ENCODE results near the gene STK38L.

Gene STK38L

GRCh38 chr12:27293463-27293862 is 49.4 kb downstream of the STK38L start:
- peaks cover 5 to 6% of the 10 kb centered on the region in 2 experiments; a peak in 2 of 3 replicates for H3K36me3 ChIP-seq (ENCODE audit: control insufficient read depth in 2 of 2, insufficient read depth in 1 of 2, low read length in 2 of 2)
- POLR2A ChIA-PET = no interaction called here
- H3K4me3 ChIP-seq (ENCODE audit: low read depth, low read length) = no peak overlapping the region
- no peaks in the 10 kb centered on the region for H3K9me3 ChIP-seq (ENCODE audit: control insufficient read depth, insufficient read depth, low read depth, low read length)
- no peak for TF ChIP-seq ZNF561 (tag by site-specific recombination; IDR thresholded peaks at IDR 0.05; ENCODE audit: borderline replicate concordance)
- no peak overlapping the region for H3K27ac ChIP-seq (ENCODE audit: extremely low read depth, low read depth, low read length)
- peaks cover 17% of the 10 kb centered on the region for H3K4me1 ChIP-seq (ENCODE audit: control insufficient read depth, insufficient read depth, low read length)
- CTCF ChIA-PET = interaction anchor here (0.6 kb wide), 1 partner anchor 456 kb away, joined by 3 read pairs; no protein-coding TSS in a partner anchor

GRCh38 chr12:27296674-27297073 is 52.6 kb downstream of the STK38L start:
- no peaks in the 10 kb centered on the region for H3K9me3 ChIP-seq (ENCODE audit: control insufficient read depth, insufficient read depth, low read depth, low read length)
- ChIA-PET POLR2A (no interaction called here), CTCF (interaction anchor here (0.8 to 3.5 kb wide), 5 partner anchors 8 to 412 kb away, joined by 3 to 18 read pairs (median 5); no protein-coding TSS in a partner anchor)
- H3K4me3 ChIP-seq (ENCODE audit: low read depth, low read length) = no peak overlapping the region
- TF ChIP-seq ZNF138 (tag by site-specific recombination; IDR thresholded peaks at IDR 0.05; ENCODE audit: borderline replicate concordance) = no peak
- TF ChIP-seq PRDM1 (tag by site-specific recombination; IDR thresholded peaks at IDR 0.05) = no peak
- TF ChIP-seq, protein P1, sequence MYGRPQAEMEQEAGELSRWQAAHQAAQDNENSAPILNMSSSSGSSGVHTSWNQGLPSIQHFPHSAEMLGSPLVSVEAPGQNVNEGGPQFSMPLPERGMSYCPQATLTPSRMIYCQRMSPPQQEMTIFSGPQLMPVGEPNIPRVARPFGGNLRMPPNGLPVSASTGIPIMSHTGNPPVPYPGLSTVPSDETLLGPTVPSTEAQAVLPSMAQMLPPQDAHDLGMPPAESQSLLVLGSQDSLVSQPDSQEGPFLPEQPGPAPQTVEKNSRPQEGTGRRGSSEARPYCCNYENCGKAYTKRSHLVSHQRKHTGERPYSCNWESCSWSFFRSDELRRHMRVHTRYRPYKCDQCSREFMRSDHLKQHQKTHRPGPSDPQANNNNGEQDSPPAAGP (tag by site-specific recombination; IDR thresholded peaks at IDR 0.05) = no peak
- TF ChIP-seq ZNF132 (tag by site-specific recombination; IDR thresholded peaks at IDR 0.05; ENCODE audit: borderline replicate concordance) = no peak
- TF ChIP-seq ZNF843 (tag by site-specific recombination; IDR thresholded peaks at IDR 0.05) = no peak
- TF ChIP-seq MYNN (tag by site-specific recombination; IDR thresholded peaks at IDR 0.05; ENCODE audit: borderline replicate concordance) = no peak
- H3K36me3 ChIP-seq (ENCODE audit: control insufficient read depth in 2 of 2, insufficient read depth in 1 of 2, low read length in 2 of 2) = peaks cover 14 to 22% of the 10 kb centered on the region in 2 experiments
- H3K27ac ChIP-seq (ENCODE audit: extremely low read depth, low read depth, low read length) = no peak overlapping the region
- H3K4me1 ChIP-seq (ENCODE audit: control insufficient read depth, insufficient read depth, low read length) = peaks cover 2% of the 10 kb centered on the region; the same call in 1 of the 2 replicates

DNA sequence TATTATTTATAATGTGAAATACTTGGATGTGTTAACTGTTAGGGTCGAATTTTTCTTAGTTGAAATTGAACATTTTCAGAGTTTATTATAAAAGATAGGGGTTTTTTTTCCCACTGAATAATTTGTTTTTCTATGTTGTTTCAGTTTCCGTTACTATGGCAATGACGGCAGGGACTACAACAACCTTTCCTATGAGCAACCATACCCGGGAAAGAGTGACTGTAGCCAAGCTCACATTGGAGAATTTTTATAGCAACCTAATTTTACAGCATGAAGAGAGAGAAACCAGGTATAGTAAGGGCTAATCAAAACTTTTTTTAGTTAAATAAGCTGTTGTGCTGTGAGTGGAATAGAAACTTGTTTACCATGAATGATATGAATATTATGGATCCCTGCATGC is 53.5 kb downstream of the STK38L start:
- Histone ChIP-seq H3K9me3 (ENCODE audit: control insufficient read depth, insufficient read depth, low read depth, low read length) (no peaks in the 10 kb centered on the region), H3K36me3 (ENCODE audit: control insufficient read depth in 2 of 2, insufficient read depth in 1 of 2, low read length in 2 of 2) (peaks cover 14 to 22% of the 10 kb centered on the region in 2 experiments), H3K4me1 (ENCODE audit: control insufficient read depth, insufficient read depth, low read length) (no peaks in the 10 kb centered on the region; the same call in 1 of the 2 replicates), H3K4me3 (ENCODE audit: low read depth, low read length) (no peak overlapping the region), H3K27ac (ENCODE audit: extremely low read depth, low read depth, low read length) (no peak overlapping the region)
- POLR2A ChIA-PET = no interaction called here
- TF ChIP-seq ZNF114 (tag by site-specific recombination; IDR thresholded peaks at IDR 0.05) = no peak
- TF ChIP-seq ZNF214 (tag by site-specific recombination; IDR thresholded peaks at IDR 0.05; ENCODE audit: borderline replicate concordance) = no peak
- TF ChIP-seq ZNF549 (tag by site-specific recombination; IDR thresholded peaks at IDR 0.05) = no peak
- TF ChIP-seq FEZF1 (tag by site-specific recombination; IDR thresholded peaks at IDR 0.05) = no peak
- no peak for TF ChIP-seq ZNF843 (tag by site-specific recombination; IDR thresholded peaks at IDR 0.05)
- no peak for TF ChIP-seq ZNF292 (tag by site-specific recombination; IDR thresholded peaks at IDR 0.05; ENCODE audit: borderline replicate concordance, low read depth)
- no peak for TF ChIP-seq ZNF23 (tag by site-specific recombination; IDR thresholded peaks at IDR 0.05; ENCODE audit: borderline replicate concordance)
- TF ChIP-seq, protein P2, sequence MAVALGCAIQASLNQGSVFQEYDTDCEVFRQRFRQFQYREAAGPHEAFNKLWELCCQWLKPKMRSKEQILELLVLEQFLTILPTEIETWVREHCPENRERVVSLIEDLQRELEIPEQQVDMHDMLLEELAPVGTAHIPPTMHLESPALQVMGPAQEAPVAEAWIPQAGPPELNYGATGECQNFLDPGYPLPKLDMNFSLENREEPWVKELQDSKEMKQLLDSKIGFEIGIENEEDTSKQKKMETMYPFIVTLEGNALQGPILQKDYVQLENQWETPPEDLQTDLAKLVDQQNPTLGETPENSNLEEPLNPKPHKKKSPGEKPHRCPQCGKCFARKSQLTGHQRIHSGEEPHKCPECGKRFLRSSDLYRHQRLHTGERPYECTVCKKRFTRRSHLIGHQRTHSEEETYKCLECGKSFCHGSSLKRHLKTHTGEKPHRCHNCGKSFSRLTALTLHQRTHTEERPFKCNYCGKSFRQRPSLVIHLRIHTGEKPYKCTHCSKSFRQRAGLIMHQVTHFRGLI (tag by site-specific recombination; IDR thresholded peaks at IDR 0.05) = no peak
- CTCF ChIA-PET = interaction anchor here (1.2 to 3.5 kb wide), 3 partner anchors 9 to 287 kb away, joined by 5 to 18 read pairs (median 5); no protein-coding TSS in a partner anchor

- Histone ChIP-seq H3K9me3 (ENCODE audit: control insufficient read depth, insufficient read depth, low read depth, low read length) (no peaks in the 10 kb centered on the region), H3K4me3 (ENCODE audit: low read depth, low read length) (no peak overlapping the region), H3K4me1 (ENCODE audit: control insufficient read depth, insufficient read depth, low read length) (peaks cover 5% of the 10 kb centered on the region), H3K36me3 (ENCODE audit: control insufficient read depth in 2 of 2, insufficient read depth in 1 of 2, low read length in 2 of 2) (peaks cover 14 to 22% of the 10 kb centered on the region in 2 experiments), H3K27ac (ENCODE audit: extremely low read depth, low read depth, low read length) (no peak overlapping the region)
- TF ChIP-seq ZNF544 (tag by site-specific recombination; IDR thresholded peaks at IDR 0.05) (no peak), ZNF19 (tag by site-specific recombination; IDR thresholded peaks at IDR 0.05; ENCODE audit: low read depth) (no peak), ZNF837 (tag by site-specific recombination; IDR thresholded peaks at IDR 0.05) (no peak), ZBTB1 (tag by site-specific recombination; IDR thresholded peaks at IDR 0.05) (no peak), ZNF501 (tag by site-specific recombination; IDR thresholded peaks at IDR 0.05) (no peak), ZNF664 (tag by site-specific recombination; IDR thresholded peaks at IDR 0.05) (no peak), ZNF704 (tag by site-specific recombination; IDR thresholded peaks at IDR 0.05) (no peak), ZNF580 (tag by site-specific recombination; IDR thresholded peaks at IDR 0.05) (no peak), SALL2 (tag by site-specific recombination; IDR thresholded peaks at IDR 0.05; ENCODE audit: borderline replicate concordance) (no peak), ZNF114 (tag by site-specific recombination; IDR thresholded peaks at IDR 0.05) (no peak), ZNF2 (tag by site-specific recombination; IDR thresholded peaks at IDR 0.05) (no peak), ZNF266 (tag by site-specific recombination; IDR thresholded peaks at IDR 0.05; ENCODE audit: low read depth) (no peak)
- CTCF ChIA-PET = no interaction called here
- POLR2A ChIA-PET = no interaction called here
Measured at GRCh38 chr12:27299102-27299501, 55.0 kb downstream of the STK38L start.
